ENCODE data around the gene LCN1.

DNA sequence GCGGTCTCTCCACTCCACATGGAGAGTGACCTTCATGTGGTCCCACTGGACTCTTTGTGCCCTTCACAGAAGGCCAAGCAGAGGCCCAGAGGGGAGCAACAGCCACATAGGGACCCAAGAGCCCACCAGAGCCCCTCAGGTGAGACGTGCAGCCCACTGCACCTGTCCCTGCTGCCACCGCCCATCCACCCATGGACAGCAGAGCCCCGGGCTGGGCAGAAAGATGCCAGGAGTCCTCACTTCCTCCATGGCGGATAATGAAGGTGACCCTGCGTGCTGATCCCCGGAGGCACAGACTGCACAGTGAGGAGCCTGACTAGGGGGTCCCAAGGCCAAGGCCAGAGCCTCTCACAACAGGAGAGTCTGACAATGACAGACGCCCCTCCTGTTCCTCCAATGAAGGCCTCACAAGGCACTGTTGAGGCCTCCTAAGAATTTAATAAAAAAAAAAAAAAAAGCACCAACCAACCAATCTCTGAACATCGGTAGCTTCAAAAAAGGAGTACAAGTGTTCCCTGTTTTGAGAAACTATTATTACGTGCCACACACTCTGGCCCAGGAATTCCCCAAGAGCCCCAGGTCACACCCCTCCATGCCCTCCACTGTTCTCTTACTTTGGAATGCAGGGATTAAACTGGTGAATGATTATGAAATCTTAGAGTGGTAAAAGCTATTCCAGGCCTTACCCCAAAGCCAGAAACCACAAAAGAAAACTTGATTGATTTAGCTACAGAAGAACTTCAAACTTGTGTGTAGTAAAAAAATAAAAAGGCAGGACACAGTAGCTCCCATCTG is 44.5 kb upstream of the LCN1 start:
- TF ChIP-seq CTCF (IDR thresholded peaks at IDR 0.05; ENCODE audit: extremely low read depth in 1 of 2, insufficient read depth in 1 of 2, low read depth in 1 of 2, low read length in 2 of 2) (no peak), EZH2 (IDR thresholded peaks at IDR 0.05; ENCODE audit: borderline replicate concordance, low read depth, low read length, severe bottlenecking) (no peak), POLR2A (IDR thresholded peaks at IDR 0.05; ENCODE audit: low read depth, low read length) (no peak), POLR2AphosphoS5 (IDR thresholded peaks at IDR 0.05; ENCODE audit: insufficient read depth, low read depth, low read length) (no peak), FOS (IDR thresholded peaks at IDR 0.05; ENCODE audit: borderline replicate concordance, insufficient read depth, low read length) (no peak), JUN (IDR thresholded peaks at IDR 0.05; ENCODE audit: borderline replicate concordance, insufficient read depth, insufficient read length, low read depth) (no peak), MYC (IDR thresholded peaks at IDR 0.05; ENCODE audit: low read depth, low read length) (no peak), GATA2 (IDR thresholded peaks at IDR 0.05; ENCODE audit: insufficient read depth, insufficient read length, low read depth, low read length) (no peak)
- TF ChIP-seq, protein P1, sequence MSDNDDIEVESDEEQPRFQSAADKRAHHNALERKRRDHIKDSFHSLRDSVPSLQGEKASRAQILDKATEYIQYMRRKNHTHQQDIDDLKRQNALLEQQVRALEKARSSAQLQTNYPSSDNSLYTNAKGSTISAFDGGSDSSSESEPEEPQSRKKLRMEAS (IDR thresholded peaks at IDR 0.05; ENCODE audit: insufficient read depth, insufficient read length), result no peak
